Measurements from ENCODE around the gene SUMF2.
"Not testable (repeated sequence)": the region's sequence is repeated elsewhere in the genome, so short reads cannot be mapped to it uniquely, and the experiment has no call there.

SUMF2 gene

DNA sequence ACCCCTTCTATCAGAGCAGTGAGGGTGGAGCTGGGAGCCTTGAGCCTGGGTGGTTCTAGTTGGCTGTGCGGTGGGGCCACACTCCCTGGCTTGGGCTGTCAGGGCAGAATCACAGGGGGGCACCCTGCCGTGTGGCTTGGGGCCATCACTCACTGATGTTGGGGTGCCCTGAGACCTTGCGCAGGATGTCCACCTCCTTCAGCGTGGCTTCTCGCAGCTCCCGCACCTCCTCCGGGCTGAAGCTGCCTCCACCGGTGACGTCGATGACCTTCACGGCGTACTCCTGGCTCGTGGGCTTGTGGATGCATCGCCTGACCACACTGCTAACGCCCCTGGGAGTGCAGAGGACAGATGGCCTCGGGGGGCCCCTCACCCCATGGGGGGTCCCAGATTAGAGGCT is 23.4 kb downstream of the SUMF2 start:
- Histone ChIP-seq H3K79me2 (ENCODE audit: insufficient read depth, low read length) (no peaks in the 10 kb centered on the region), H3K4me2 (ENCODE audit: low read depth, low read length, poor library complexity, severe bottlenecking) (no peak overlapping the region), H3K4me3 (ENCODE audit: insufficient read depth, low read length, poor library complexity, severe bottlenecking) (no peak overlapping the region), H4K20me1 (ENCODE audit: low read depth, low read length) (no peaks in the 10 kb centered on the region), H3K9me3 (ENCODE audit: insufficient read depth, low read length) (no peaks in the 10 kb centered on the region), H3K27me3 (ENCODE audit: low read length) (no peaks in the 10 kb centered on the region), H3K9ac (ENCODE audit: low read length) (no peak overlapping the region), H3K36me3 (ENCODE audit: low read length) (no peaks in the 10 kb centered on the region), H2AFZ (ENCODE audit: low read depth, low read length, severe bottlenecking) (no peak overlapping the region), H3K27ac (ENCODE audit: low read depth, low read length) (no peak overlapping the region), H3F3A (ENCODE audit: insufficient read depth) (no peaks in the 10 kb centered on the region), H3K9me2 (replicated peaks; ENCODE audit: insufficient read depth, low read length) (no peaks in the 10 kb centered on the region)
- TF ChIP-seq, protein P1, sequence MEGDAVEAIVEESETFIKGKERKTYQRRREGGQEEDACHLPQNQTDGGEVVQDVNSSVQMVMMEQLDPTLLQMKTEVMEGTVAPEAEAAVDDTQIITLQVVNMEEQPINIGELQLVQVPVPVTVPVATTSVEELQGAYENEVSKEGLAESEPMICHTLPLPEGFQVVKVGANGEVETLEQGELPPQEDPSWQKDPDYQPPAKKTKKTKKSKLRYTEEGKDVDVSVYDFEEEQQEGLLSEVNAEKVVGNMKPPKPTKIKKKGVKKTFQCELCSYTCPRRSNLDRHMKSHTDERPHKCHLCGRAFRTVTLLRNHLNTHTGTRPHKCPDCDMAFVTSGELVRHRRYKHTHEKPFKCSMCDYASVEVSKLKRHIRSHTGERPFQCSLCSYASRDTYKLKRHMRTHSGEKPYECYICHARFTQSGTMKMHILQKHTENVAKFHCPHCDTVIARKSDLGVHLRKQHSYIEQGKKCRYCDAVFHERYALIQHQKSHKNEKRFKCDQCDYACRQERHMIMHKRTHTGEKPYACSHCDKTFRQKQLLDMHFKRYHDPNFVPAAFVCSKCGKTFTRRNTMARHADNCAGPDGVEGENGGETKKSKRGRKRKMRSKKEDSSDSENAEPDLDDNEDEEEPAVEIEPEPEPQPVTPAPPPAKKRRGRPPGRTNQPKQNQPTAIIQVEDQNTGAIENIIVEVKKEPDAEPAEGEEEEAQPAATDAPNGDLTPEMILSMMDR (IDR thresholded peaks at IDR 0.05; ENCODE audit: insufficient read depth, low read length, poor library complexity, severe bottlenecking): no peak
- TF ChIP-seq EZH2phosphoT487 (conservative IDR thresholded peaks at IDR 0.05; ENCODE audit: low read length): no peak

DNA sequence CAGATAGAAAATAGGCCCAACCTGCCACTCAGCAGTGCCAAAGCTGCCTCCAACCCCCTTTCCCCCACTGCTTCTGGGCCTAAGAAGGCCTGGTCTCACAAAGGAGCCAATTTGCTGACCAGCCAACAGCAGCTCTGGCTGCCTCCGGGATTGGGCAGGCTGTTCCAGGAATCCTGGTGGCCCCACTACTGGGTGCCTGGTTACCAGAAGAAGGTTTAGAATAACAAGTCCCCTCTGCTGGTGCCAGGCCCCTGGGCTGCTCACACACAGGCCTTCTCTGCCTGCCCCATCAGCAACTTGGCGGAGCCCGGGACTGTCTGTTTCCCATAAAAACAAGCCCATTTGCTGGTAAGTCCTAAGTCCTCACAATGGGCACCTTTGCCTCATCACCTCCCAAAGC is 27.5 kb downstream of the SUMF2 start:
- TF ChIP-seq, protein P1 (IDR thresholded peaks at IDR 0.05; ENCODE audit: insufficient read depth, low read length, poor library complexity, severe bottlenecking): no peak
- no peak for TF ChIP-seq EZH2phosphoT487 (conservative IDR thresholded peaks at IDR 0.05; ENCODE audit: low read length)
- Histone ChIP-seq H3K4me3 (ENCODE audit: insufficient read depth, low read length, poor library complexity, severe bottlenecking) (no peak overlapping the region), H4K20me1 (ENCODE audit: low read depth, low read length) (no peaks in the 10 kb centered on the region), H3K79me2 (ENCODE audit: insufficient read depth, low read length) (no peaks in the 10 kb centered on the region), H3K9me3 (ENCODE audit: insufficient read depth, low read length) (no peaks in the 10 kb centered on the region), H3F3A (ENCODE audit: insufficient read depth) (no peaks in the 10 kb centered on the region), H3K9me2 (replicated peaks; ENCODE audit: insufficient read depth, low read length) (no peaks in the 10 kb centered on the region), H3K9ac (ENCODE audit: low read length) (no peak overlapping the region), H3K27ac (ENCODE audit: low read depth, low read length) (no peak overlapping the region), H3K4me2 (ENCODE audit: low read depth, low read length, poor library complexity, severe bottlenecking) (no peak overlapping the region), H2AFZ (ENCODE audit: low read depth, low read length, severe bottlenecking) (no peak overlapping the region), H3K36me3 (ENCODE audit: low read length) (no peaks in the 10 kb centered on the region), H3K27me3 (ENCODE audit: low read length) (no peaks in the 10 kb centered on the region)

- H3K4me2 ChIP-seq (ENCODE audit: low read depth, low read length, poor library complexity, severe bottlenecking); H3K9me3 ChIP-seq (ENCODE audit: insufficient read depth, low read length); H3K9ac ChIP-seq (ENCODE audit: low read length); H3K27ac ChIP-seq (ENCODE audit: low read depth, low read length); H3K4me3 ChIP-seq (ENCODE audit: insufficient read depth, low read length, poor library complexity, severe bottlenecking); H3K9me2 ChIP-seq (replicated peaks; ENCODE audit: insufficient read depth, low read length); H2AFZ ChIP-seq (ENCODE audit: low read depth, low read length, severe bottlenecking); H4K20me1 ChIP-seq (ENCODE audit: low read depth, low read length); H3F3A ChIP-seq (ENCODE audit: insufficient read depth); H3K27me3 ChIP-seq (ENCODE audit: low read length); H3K36me3 ChIP-seq (ENCODE audit: low read length); H3K79me2 ChIP-seq (ENCODE audit: insufficient read depth, low read length): not testable (repeated sequence)
Observed at GRCh38 chr7:56092388-56092787, 28.3 kb downstream of the SUMF2 start.

GRCh38 chr7:56092789-56093531 is 28.9 kb downstream of the SUMF2 start, which contains the start of gene PHKG1:
Gene PHKG1 (minus strand): TSS chr7:56092952. CDS start chr7:56088941, 4,011 bp downstream.
- Histone ChIP-seq H3K79me2 (ENCODE audit: insufficient read depth, low read length) (no peaks in the 10 kb centered on the region), H3K27me3 (ENCODE audit: low read length) (no peaks in the 10 kb centered on the region), H3K4me2 (ENCODE audit: low read depth, low read length, poor library complexity, severe bottlenecking) (no peak within 1 kb of the TSS), H4K20me1 (ENCODE audit: low read depth, low read length) (no peaks in the 10 kb centered on the region), H3K36me3 (ENCODE audit: low read length) (no peaks in the 10 kb centered on the region), H3K9ac (ENCODE audit: low read length) (no peak within 1 kb of the TSS), H3F3A (ENCODE audit: insufficient read depth) (peaks cover 5% of the 10 kb centered on the region), H3K27ac (ENCODE audit: low read depth, low read length) (no peak within 1 kb of the TSS), H3K9me2 (replicated peaks; ENCODE audit: insufficient read depth, low read length) (no peaks in the 10 kb centered on the region), H2AFZ (ENCODE audit: low read depth, low read length, severe bottlenecking) (no peak within 1 kb of the TSS), H3K4me3 (ENCODE audit: insufficient read depth, low read length, poor library complexity, severe bottlenecking) (no peak within 1 kb of the TSS), H3K9me3 (ENCODE audit: insufficient read depth, low read length) (no peaks in the 10 kb centered on the region)
- TF ChIP-seq, protein P1 (IDR thresholded peaks at IDR 0.05; ENCODE audit: insufficient read depth, low read length, poor library complexity, severe bottlenecking): no peak
- TF ChIP-seq EZH2phosphoT487 (conservative IDR thresholded peaks at IDR 0.05; ENCODE audit: low read length): no peak
